HG03378 (cell line): ENCODE measurements around the gene SPTBN5.
"Not testable (repeated sequence)": the region's sequence is repeated elsewhere in the genome, so short reads cannot be mapped to it uniquely, and the experiment has no call there.

ENCODE experiments used
- ATAC-seq: cut with Tn5 transposase; IDR thresholded peaks from one replicate; pipeline ENCODE4 v1.9.1; 2021; ENCODE audit warnings: mild to moderate bottlenecking, moderate library complexity; ENCODE audit not compliant: unreplicated experiment

The SPTBN5 gene

DNA sequence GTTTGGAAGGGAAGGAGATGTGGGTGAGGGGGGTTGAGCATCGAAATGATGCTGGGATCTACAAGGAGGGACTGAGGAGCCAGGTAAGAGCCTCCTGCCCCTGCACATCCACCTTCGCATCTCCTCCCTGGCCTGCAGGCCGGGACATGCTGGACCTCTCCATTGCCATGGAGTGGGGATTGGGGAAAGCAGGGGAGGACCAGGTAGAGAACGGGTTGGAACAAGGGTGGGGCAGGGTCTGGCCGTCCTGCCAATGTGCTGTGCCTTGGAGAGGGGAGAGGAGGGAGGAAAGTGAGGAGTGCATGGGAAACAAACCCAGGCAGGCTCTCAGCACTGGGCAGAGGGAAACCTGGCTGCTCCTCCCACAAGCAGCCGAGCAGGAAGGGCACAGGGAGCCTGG is 44.6 kb downstream of the SPTBN5 start:
- ATAC-seq, result no peak

DNA sequence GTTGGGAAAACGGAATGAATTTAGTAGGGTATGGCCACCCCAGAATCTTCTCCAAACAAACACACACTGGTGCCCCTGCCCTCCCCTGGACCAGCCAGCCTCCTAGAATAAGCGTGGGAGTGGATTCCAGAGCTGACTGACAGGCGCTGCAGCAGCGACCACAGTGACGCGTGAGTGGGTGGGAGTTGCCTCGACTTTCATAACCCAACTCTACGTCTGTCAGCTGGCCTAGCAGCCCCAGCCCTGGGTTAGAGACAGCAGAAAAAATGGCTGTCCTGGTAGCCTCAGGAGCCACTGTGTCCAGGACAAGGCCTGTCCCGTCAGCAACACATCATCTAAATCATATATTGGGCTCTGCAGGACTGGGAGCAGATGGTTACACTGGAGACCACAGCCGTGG is 45.2 kb downstream of the SPTBN5 start:
- no peak for ATAC-seq

DNA sequence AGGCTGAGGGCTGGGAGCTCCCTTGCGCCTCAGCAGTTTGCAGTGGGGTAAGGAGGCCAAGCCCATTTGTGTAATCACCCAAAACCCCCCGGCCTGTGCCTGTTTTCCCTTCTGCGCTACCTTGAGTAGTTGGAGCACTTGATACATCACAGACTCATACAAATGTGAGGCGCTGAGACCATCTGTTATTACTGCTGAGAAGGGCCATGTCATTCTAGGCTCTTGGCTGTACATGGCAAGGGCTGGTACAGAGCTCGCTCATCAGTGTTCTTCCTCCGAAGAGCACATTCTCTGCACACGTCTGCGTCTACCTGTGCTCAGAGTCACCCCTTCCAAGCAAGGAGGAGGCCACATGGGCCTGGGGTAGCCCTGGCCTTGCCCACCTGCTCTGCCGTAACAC is 45.9 kb downstream of the SPTBN5 start:
- ATAC-seq, result no peak

DNA sequence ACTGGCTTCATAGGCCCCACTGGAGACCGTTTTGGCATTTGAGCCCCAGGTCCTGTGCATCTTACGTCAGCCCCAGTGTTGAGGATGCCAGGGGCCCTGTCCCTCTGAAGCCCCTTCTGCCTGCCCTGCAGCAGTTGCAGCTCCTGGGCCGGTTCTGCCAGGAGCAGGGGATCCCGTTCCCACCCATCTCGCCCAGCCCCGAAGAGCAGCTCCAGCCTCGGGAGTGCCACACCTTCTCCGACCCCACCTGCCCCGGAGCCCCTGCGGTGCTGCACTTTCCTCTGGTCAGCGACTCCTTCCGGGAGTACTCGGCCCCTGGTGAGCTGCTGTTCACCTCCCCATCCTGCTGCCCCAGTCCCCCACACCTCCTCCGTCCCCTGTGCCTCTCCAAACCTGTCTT is 46.6 kb downstream of the SPTBN5 start:
- no peak for ATAC-seq

DNA sequence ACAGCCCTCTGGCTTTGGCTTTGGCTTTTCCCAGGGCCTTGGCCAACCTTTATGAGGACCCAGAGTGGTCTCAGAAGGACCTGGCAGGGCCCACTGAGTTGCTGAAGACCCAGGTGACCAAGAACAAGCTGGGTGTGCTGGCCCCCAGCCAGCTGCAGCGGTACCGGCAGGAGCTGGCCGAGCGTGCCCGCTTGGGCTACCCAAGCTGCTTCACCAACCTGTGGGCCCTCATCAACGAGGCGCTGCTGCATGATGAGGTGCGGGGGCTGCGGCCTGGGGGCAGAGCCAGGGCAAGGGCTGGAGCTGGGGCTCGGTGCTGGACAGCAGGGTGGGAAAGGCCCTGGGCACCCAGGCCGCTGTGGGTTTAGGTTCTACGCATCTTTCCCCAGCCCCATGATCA is 49.0 kb downstream of the SPTBN5 start:
- ATAC-seq, result no peak

DNA sequence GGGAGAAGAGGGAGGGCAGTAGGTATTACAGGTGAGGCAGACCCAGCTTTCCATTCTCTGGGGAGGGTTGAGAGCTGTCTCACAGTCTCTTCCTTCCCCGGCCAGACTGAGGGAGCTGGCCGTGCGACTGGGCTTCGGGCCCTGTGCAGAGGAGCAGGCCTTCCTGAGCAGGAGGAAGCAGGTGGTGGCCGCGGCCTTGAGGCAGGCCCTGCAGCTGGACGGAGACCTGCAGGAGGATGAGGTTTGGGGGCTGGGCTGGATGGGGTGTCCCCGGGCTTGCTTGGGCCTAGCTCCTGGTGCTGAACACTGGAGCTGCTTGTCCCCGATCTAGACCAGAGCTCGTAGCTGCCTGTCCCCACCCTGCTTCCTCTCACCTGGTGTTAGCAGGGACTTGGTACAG is 50.3 kb downstream of the SPTBN5 start:
- no peak for ATAC-seq

DNA sequence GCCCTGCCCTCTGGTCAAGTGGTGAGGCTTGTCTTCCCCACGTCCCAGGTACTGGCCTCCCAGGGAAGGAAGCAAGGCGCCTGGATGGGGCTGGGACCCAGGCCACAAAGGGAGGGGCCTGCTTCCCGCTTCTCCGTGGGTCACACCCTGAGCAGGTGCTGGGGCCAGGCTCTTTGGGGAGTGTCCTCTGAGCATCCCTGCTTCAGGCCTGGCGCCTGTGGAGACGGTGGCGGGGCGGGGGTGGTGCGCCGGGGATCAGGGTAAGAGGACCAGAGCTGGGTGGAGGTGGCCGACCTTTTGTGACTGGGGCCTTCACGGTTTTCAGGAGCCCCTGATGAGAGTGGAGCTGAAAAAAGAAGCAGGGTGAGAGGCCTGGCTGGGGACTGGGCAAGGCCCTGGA is 51.6 kb downstream of the SPTBN5 start:
- no peak for ATAC-seq

DNA sequence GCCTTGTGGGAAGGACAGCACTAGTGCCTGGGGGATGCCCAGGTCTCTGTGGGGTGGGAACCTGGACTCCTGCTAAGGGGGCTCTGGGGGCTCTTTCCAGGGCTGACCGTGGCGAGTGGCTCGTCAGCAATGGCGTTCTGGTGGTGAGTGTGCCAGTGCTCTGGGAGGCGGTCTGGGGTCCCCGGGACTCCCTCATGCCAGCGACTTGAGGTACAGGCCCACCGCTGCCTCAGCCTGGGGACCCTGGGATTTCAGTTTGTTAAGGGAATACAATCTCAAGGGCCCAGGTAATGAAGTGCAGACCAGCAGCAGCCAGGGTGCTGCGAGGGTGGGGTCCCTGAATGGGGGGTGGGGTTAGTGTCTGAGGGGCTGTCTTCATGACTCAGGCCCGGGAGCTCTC is 52.7 kb downstream of the SPTBN5 start:
- no peak for ATAC-seq

DNA sequence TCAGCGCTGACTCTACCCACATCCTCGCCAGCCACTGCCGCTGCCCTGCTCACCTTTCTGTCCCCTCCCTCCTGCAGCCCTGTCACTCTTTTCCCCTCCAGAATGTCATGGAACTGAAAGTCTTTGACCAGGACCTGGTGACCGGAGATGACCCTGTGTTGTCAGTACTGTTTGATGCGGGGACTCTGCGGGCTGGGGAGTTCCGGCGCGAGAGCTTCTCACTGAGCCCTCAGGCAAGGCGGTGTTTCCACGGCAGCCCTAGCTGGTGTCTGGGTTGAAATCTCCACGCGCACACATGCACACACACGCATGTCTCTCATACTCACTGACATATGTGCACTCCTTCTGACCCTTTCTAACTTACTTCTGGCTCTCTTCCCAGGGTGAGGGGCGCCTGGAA is 53.2 kb downstream of the SPTBN5 start:
- ATAC-seq, result no peak

DNA sequence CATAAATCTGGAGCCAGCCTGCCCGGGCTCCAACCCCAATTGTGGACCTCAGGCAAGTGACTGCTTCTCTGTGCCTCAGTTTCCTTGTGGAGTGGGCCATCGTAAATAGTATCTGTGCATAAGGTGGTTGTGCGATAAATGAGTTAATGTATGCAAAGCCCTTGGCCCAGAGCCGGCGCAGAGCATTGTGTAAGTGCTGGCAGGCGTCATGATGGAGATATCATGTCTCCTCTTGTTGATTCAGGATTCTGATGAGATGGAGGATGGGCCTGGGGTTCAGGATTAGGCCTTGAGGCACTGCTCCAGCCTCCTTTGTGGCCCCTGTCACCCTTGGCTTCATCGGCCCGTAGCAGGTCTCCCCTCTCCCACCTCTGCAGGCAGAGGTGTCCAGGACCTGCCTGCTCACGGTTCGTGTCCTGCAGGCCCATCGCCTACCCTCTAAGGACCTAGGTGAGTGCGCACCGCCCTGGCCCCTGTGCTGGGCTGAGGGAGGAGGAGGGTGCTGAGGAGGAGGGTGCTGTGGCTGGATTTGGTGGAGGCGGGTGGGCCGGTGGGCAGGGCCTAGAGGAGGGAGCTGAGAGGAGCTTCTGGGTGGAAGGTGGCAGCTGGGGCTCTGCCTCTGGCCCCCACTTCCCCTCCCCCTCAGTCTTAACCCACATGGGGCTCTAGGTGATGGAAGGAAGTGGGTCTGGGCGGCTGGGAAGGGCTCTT is 53.9 kb downstream of the SPTBN5 start:
- no peak for ATAC-seq

DNA sequence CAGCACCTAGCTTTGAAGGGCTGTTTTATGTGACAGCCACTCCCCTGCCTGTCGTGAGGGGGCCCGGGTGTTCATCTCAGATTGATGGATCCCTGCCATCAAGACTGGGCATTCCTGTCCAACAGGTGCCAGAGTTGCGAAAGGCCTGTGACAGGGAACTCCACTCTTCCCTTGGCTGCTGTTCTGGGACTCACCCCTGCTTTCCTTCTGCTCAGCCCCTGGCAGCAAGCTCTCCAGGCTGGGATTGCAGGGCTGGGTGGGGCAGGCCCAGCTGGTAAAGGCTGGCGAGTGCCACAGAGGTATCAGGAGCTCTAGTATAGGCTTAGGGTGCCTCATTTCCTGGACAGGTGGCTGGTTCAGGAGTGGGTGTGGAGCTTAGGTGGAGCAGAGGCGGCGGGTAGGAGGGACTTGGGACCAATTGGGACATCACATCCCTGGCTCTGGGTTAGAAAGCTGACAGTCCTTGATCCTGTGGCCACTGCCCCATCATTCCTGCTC is 55.4 kb downstream of the SPTBN5 start, which contains the start of gene PLA2G4B:
Gene PLA2G4B (plus strand): TSS at position 448 of the 498 bp plus-strand sequence. CDS start 67 bp downstream, outside the sequence.
- ATAC-seq, result no peak

DNA sequence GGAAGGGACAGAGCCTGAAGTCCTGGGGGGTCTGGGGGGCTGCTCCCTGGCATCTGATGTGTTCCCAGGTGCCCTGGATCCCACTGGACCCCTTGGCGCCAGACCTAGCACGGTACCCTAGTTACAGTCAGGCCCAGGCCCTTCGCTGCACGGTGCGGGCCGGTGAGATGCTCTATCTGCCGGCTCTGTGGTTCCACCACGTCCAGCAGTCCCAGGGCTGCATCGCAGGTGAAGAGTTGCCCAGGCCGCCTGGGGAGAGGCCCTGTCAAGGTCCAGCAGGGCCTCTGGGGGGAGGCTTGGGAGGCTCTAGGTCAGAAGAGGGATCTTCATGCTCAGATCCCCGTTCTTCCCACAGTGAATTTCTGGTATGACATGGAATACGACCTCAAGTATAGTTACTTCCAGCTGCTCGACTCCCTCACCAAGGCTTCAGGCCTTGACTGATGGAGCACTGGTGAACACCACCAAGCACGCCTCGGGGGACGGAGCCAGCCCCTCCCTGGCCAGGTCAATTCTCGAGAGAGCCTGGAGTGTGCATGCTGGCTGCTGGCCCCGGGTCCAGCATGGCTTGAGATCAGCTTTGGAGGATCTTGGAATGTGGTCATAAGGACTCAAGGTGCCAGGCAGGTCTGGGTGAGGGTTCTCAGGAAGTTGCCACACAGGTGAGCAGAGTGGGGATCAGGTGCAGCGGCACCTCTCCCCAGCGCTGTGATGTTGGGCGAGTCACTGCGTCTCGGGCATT is 57.0 kb downstream of the SPTBN5 start:
- no peak for ATAC-seq

DNA sequence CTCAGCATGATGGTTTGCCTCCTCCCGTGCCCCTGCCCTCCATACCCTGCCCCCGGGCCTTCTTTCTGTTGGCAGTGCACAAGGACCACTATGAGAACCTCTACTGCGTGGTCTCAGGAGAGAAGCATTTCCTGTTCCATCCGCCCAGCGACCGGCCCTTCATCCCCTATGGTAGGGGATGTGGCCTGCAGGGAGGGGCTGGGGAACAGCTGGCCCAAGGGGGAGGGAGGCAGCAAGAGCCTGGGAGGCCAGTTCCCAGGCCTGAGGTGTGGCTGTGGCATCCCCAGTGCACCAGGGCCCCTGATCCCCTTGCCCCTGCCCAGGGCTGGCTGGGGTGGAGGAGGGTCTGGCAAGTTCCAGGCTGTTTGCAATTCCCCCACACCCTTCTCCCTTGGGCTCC is 57.8 kb downstream of the SPTBN5 start:
- ATAC-seq, result no peak

DNA sequence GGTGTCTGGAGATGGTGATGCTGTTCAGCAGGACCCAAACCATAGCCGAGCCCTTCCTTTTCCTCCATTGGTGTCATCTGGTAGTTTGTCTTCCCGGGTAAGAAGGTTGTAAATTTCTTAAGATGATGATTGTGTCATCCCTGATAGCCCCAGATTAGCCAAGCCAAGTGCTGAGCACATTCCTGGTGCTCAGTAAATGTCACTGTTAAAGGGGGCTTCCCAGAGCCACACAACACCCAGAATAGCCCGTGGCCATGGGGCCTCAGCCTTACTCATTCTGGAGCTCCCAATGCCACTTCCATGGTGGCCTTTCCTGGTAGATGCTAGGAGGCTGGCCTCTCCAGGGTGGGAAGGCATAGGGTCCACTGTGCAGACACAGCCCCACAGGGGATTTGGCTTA is 59.8 kb downstream of the SPTBN5 start:
- no peak for ATAC-seq

DNA sequence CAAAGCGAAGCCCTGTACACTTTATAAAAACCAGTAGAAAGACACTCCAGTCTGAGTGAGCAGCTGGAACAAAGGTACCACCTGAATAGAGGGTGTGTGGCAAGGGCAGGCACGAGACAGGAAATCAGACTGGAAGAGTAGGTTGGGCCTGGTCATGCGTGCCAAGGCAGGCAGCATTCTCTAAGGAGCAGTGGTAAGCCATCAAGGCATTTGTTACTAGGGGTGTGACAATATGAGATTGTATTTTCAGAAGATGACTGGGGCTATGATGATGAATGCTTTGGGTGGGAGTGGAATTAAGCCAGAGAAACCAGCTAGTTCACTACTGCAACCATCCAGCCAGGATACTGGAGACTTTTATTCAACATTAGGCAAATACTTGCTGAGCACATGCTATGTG is 61.0 kb downstream of the SPTBN5 start:
- no peak for ATAC-seq

DNA sequence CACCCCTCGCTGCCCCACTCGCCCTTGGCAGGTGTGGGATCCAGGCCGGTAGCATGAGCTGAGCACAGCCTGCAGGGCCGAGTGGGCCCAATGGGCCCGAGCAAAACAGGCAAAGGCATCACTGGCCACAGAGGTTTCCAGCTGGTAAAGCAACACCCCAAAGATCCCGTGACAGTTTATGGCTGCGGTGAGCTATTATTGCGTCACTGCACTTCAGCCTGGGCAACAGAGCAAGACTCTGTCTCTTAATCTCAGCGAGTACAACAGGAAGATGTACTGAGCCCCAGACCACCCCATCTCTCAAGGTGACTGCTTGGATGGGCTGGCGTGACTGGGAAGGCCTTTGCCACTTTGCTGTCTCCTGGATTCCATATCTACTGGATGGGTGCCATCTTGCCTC is 61.6 kb downstream of the SPTBN5 start:
- no peak for ATAC-seq

DNA sequence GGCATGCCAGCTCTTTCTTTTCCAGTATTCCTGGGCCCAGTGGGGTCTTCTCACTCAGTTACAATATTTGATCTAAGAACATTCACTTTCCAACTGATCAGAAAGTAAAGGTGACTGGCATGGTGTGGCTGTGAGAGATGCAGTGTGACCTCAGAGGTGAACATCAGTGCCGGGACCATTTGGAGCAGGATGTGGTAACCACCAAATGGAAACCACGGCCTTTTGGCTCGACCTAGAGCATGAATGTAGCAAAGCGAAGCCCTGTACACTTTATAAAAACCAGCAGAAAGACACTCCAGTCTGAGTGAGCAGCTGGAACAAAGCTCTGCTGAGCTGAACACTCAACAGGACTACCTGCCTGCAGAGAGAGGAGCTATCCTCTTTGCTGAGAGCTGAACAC is 62.6 kb downstream of the SPTBN5 start:
- ATAC-seq, result not testable (repeated sequence)

DNA sequence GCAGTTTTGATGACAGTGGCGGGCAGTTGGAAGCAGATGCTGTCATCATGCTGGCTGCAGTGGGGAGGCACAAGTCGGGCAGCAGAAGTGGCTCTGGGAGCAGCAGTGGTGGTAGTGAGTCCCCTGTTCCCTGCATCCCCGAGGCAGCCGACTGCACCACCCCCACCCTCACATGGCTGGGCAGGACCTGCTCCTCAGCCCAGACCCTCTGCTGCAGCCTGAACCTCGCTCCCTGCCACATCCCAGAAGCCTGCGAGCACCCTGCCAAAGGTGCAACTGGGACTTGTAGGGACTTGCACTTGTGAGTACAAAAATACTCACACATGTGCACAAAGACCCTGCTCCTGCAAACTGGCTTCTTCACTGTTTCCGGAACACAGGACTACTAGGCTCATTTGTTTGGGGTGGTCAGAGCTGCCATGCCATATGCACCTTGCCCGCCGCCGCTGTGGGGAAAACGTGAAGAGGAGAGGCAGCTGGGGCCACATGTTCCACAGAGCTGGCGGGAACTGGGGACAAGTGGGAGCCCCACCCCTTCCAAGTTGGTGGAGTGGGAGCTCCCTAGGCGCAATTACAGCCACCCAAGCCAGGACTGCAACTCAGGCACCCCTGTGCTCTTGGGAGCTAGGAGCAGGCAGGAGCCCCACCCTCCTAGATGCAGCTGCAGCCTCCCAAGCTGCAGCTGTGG is 63.8 kb downstream of the SPTBN5 start:
- no peak for ATAC-seq

DNA sequence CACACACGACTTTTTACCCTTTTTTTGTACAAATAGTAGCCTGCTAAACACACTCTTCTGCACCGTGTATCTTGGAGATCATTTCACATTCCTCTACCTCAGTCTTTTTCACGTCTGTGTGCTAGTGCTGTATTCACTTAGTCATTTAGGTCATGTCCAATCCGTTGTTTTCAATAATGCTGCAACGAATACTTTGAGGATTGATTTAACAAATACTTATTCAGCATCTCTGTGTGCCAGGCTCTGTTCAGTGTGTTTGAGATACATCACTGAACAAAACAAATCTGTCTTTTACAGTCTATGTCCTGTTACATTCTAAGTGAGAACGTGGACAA is 65.1 kb downstream of the SPTBN5 start:
- no peak for ATAC-seq

DNA sequence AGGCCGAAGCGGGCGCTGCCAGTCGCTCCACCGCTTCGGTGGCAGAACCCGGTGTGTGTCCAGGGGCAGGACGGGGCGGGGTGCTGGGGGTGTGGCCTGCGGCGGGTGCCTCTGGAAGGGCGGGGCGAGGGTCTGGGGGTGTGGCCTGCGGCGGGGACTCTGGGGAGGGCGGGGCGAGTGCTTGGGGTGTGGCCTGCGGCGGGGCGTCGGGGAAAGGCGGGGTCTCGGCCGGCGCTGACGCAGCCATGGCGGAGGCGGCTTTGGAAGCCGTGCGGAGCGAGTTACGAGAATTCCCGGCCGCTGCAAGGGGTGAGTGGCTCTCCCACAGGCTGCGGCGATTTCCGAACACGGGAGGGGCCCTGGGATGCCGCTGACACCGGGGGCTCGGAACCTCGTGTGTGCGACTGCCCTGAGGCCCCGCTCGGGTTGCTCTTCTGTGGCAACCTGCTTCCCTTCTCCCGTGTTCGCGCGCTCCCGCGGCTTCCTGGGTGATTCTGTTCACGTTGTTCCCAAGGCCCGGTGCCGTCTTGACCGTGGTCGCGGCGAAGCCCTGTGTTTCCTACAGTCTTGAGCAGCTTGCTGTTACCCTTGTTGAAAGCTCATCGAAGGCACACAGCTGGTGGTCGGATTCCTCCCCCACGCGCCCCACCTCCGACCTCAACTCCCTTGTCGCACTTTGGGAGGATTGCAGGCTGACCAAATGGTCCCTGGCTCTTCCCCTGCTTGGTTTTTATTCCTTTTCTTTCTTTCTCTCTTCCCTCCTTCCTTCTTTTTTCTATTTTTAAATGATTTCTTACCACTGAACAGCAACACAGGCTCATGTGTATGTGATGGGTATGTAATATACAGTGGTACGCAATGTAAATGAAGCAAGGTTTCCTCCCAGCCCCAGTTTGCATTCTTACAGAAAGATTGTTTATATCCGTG is 65.7 kb downstream of the SPTBN5 start, which contains the start of gene JMJD7:
Gene JMJD7 (plus strand): TSS at position 213 of the 927 bp plus-strand sequence. CDS start 33 bp downstream, at position 246.
- no peak for ATAC-seq
